Measurements from ENCODE around the gene BACH2. TPM values are rescaled to one million over a fixed set of nuclear protein-coding genes. Genes with fewer than 3 reads are reported as not detected.

The BACH2 gene
- total RNA-seq, 1 donor from 2014 or later = 6.4 TPM

DNA sequence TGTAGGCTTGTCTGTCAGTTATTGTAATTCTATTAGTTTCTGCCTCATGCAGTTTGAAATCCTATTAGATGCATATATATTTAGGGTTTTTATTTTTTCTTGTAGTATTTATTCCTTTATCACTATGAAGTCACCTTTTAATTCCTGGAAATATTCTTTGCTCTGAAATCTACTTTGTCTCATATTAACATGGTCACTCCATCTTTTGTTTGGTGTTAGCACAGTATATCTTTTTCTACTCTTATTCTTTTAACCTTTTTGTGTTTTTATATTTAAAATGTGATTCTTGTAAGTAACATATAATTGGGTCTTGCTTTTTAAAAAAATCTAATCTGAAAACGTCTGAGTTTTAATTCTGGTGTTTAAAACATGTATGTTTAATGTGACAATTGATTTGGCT, 280.8 kb downstream of the BACH2 start:
- DNase-seq (ENCODE audit: extremely low spot score in 2 of 2) = no peak
- Histone ChIP-seq H3K27ac (no peak overlapping the region), H3K4me1 (no peaks in the 10 kb centered on the region), H3K9me3 (no peaks in the 10 kb centered on the region), H3K4me3 (no peak overlapping the region), H3K36me3 (no peaks in the 10 kb centered on the region), H3K27me3 (no peaks in the 10 kb centered on the region)
- intact Hi-C loops (cut with DNase I) = no loop called here
- TF ChIP-seq, protein P1, sequence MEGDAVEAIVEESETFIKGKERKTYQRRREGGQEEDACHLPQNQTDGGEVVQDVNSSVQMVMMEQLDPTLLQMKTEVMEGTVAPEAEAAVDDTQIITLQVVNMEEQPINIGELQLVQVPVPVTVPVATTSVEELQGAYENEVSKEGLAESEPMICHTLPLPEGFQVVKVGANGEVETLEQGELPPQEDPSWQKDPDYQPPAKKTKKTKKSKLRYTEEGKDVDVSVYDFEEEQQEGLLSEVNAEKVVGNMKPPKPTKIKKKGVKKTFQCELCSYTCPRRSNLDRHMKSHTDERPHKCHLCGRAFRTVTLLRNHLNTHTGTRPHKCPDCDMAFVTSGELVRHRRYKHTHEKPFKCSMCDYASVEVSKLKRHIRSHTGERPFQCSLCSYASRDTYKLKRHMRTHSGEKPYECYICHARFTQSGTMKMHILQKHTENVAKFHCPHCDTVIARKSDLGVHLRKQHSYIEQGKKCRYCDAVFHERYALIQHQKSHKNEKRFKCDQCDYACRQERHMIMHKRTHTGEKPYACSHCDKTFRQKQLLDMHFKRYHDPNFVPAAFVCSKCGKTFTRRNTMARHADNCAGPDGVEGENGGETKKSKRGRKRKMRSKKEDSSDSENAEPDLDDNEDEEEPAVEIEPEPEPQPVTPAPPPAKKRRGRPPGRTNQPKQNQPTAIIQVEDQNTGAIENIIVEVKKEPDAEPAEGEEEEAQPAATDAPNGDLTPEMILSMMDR (IDR thresholded peaks at IDR 0.05) = no peak
- TF ChIP-seq POLR2A (IDR thresholded peaks at IDR 0.05) (no peak), POLR2AphosphoS5 (IDR thresholded peaks at IDR 0.05; ENCODE audit: insufficient read depth in 1 of 2, low read depth in 1 of 2) (no peak)

DNA sequence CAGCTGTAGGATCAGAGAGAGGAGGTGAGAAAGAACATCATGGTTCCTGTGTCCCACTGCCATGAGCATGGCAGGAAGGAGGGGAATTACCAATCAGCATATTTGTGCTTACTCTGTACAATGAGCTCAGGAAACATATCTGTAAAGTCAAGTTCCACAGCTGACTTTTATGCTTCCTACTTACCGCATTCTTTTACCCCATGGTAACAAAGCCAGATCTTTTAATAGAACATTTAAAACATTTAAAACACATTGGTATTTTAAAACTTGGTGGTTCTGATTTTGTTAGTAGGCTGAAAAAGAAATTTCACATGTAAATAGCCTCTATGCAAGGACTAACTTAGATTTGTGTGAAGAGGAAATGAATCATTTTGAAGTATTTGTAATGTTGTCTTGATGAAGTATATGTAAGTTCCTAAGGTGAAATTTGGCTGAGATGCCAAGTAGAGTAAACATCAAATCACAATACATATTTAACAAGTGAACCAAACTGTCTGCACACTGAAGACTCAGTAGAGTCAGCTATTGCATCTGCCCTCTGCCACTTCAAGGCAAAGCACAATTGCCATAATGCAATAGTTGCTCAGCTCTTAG, 287.6 kb downstream of the BACH2 start:
- Histone ChIP-seq H3K27ac (no peak overlapping the region), H3K4me3 (no peak overlapping the region), H3K9me3 (no peaks in the 10 kb centered on the region), H3K36me3 (no peaks in the 10 kb centered on the region), H3K27me3 (no peaks in the 10 kb centered on the region), H3K4me1 (no peaks in the 10 kb centered on the region)
- no peak for TF ChIP-seq POLR2A (IDR thresholded peaks at IDR 0.05)
- no peak for TF ChIP-seq POLR2AphosphoS5 (IDR thresholded peaks at IDR 0.05; ENCODE audit: insufficient read depth in 1 of 2, low read depth in 1 of 2)
- TF ChIP-seq, protein P1 (IDR thresholded peaks at IDR 0.05) = no peak
- DNase-seq (ENCODE audit: extremely low spot score in 2 of 2) = no peak
- intact Hi-C loops (cut with DNase I) = no loop called here

DNA sequence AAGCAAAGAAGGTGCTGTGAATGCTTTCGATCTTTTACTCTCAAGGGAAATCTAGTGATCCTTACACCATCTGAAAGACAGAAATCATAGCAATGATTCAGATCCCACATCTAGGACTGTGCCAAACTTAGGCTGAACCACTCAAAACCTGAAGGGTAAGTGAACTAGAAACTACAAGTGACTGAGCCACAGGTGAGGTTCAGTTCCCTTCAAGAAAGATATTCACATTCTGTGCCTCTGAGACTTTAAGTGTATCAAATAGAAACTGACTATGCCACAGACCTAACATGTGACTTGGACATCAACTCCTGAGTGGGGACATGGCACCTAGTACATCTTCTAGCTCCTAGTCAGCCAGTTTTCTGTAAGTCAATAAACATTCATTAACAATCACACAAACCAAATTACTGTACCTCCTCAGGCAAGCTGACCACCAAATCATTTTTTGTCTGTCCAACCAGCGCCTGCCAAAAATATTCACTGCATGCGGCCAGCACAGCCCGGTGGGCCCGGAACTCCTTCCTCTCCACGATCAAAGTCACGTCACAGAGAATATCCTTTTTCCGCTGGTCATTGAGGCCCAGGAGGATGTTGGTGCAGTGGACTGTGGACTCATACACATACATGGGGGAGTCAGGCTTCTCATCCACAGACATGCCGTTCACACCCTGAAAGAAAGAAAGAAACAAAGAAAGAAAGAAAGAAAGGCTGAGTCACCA, 288.3 kb downstream of the BACH2 start:
- Histone ChIP-seq H3K9me3 (no peaks in the 10 kb centered on the region), H3K36me3 (no peaks in the 10 kb centered on the region), H3K4me1 (no peaks in the 10 kb centered on the region), H3K4me3 (no peak overlapping the region), H3K27ac (no peak overlapping the region), H3K27me3 (no peaks in the 10 kb centered on the region)
- no peak for DNase-seq (ENCODE audit: extremely low spot score in 2 of 2)
- TF ChIP-seq, protein P1 (IDR thresholded peaks at IDR 0.05) = no peak
- TF ChIP-seq POLR2A (IDR thresholded peaks at IDR 0.05) (no peak), POLR2AphosphoS5 (IDR thresholded peaks at IDR 0.05; ENCODE audit: insufficient read depth in 1 of 2, low read depth in 1 of 2) (no peak)
- intact Hi-C loops (cut with DNase I) = no loop called here

DNA sequence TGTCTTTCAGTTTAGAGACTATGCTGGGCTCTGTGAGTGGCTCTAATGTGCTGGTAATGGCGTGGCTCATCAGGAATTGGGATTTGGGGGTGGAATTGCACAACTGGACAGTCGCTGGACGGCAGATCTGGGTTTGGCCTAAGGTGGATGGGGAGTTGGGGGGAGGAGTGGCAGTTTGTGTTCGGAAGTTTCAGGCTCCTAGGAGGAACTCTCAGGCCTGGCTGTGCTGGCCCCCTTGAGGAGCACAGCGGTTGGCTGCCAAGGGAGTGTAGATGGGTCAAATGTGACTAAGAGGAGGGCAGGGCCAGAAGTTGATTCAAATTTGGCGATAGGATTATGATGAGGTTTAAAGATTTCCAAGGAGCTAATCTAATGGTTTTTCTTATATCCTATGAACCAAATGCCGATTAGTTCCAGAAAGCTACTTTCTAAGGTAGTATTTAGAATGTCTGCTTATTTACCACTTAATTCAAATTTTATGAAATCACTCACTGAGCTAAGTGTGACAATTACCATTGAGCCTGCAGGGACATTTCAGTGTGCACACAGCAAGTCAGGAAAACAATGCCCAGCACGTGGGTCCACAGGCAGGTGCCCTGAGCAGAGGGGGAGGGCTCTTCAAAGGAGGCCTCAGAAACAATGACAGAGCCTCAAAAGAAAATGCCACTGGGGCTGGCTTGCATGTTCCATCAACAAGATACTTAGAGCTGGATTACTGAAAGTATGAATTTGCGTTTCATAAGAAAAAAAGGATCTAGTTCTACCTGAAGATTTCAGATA, 291.4 kb downstream of the BACH2 start:
- H3K27me3 ChIP-seq = no peaks in the 10 kb centered on the region
- H3K4me1 ChIP-seq = no peaks in the 10 kb centered on the region
- intact Hi-C loops (cut with DNase I) = no loop called here
- no peaks in the 10 kb centered on the region for H3K9me3 ChIP-seq
- H3K27ac ChIP-seq = no peak overlapping the region
- no peak for TF ChIP-seq POLR2AphosphoS5 (IDR thresholded peaks at IDR 0.05; ENCODE audit: insufficient read depth in 1 of 2, low read depth in 1 of 2)
- TF ChIP-seq POLR2A (IDR thresholded peaks at IDR 0.05) = no peak
- TF ChIP-seq, protein P1 (IDR thresholded peaks at IDR 0.05) = no peak
- DNase-seq (ENCODE audit: extremely low spot score in 2 of 2) = no peak
- no peak overlapping the region for H3K4me3 ChIP-seq
- H3K36me3 ChIP-seq = no peaks in the 10 kb centered on the region
